ENCODE measurements around the gene DDX3X. TPM values are rescaled to one million over a fixed set of nuclear protein-coding genes. Genes with fewer than 3 reads are reported as not detected.

Gene DDX3X
- total and polyA plus RNA-seq, 9 of the 15 experiments (the other 6 are each of a cell fraction or from before 2014, with no cell fraction given): 51.3 to 232 (median 138) TPM

- Histone ChIP-seq H3K4me3 (no peak overlapping the region), H3K9me3 (replicated peaks; ENCODE audit: control insufficient read depth, insufficient read depth, low read depth, low read length) (no peaks in the 10 kb centered on the region), H3K36me3 (ENCODE audit: control insufficient read depth, insufficient read depth, low read length) (no peaks in the 10 kb centered on the region), H3K9ac (ENCODE audit: insufficient read depth in 1 of 2, low read depth in 2 of 2, low read length in 2 of 2) (no peak overlapping the region), H4K20me1 (replicated peaks; ENCODE audit: control insufficient read depth, insufficient read depth, low read length) (no peaks in the 10 kb centered on the region), H2AFZ (ENCODE audit: low read depth, low read length) (no peak overlapping the region), H3K4me2 (ENCODE audit: insufficient read depth, low read length) (no peak overlapping the region), H3K9me1 (ENCODE audit: control insufficient read depth, insufficient read depth, low read length) (no peaks in the 10 kb centered on the region), H3K27ac (ENCODE audit: extremely low read depth, low read depth, low read length) (no peak overlapping the region), H3K4me1 (replicated peaks in 1 of 2; ENCODE audit: control insufficient read depth in 2 of 2, insufficient read depth in 2 of 2, low read length in 2 of 2) (no peaks in the 10 kb centered on the region), H3K27me3 (ENCODE audit: control insufficient read depth in 2 of 2, insufficient read depth in 2 of 2, low read length in 2 of 2) (no peaks in the 10 kb centered on the region), H3K79me2 (ENCODE audit: control insufficient read depth, insufficient read depth, low read length) (no peaks in the 10 kb centered on the region)
- TF ChIP-seq NFIC (IDR thresholded peaks at IDR 0.05) (peak; percentile 62), GTF3C2 (IDR thresholded peaks at IDR 0.05; ENCODE audit: borderline replicate concordance, extremely low read depth, insufficient read length) (no peak), ZNF436 (CRISPR knock-in tag; IDR thresholded peaks at IDR 0.05) (no peak), ETV6 (IDR thresholded peaks at IDR 0.05; ENCODE audit: borderline replicate concordance in 1 of 2, low read depth in 2 of 2, low read length in 1 of 2) (no peak), ETV6 (CRISPR knock-in tag; IDR thresholded peaks at IDR 0.05; ENCODE audit: borderline replicate concordance) (no peak), MNT (conservative IDR thresholded peaks at IDR 0.05) (no peak)
- in situ Hi-C loops (cut with MboI) (no loop called here), intact Hi-C loops (cut with micrococcal nuclease) (no loop called here)
- CTCF ChIA-PET (ENCODE audit: low intra/inter-chr PET ratio): no interaction called here
- 7% methylated on average over 2 of the region's 2 CpGs for WGBS (ENCODE audit: insufficient coverage, low coverage, missing lambda C conversion rate)
- FAIRE-seq (no peak), DNase-seq (ENCODE audit: extremely low read depth in 1 of 4, low spot score in 3 of 4) (no peak), ATAC-seq (no peak)
- POLR2A ChIA-PET: interaction anchor here (1.3 to 1.7 kb wide), 2 partner anchors 9 to 64 kb away, joined by 3 to 6 read pairs; partner anchors contain the start of gene DDX3X
- BruUV-seq (replicated peaks): no TSS peak
Observed at GRCh38 chrX:41397768-41398167, 63.8 kb downstream of the DDX3X start.
